A549 (cell line): ENCODE measurements around the gene LMBR1. TPM values are rescaled to one million over a fixed set of nuclear protein-coding genes. Genes with fewer than 3 reads are reported as not detected.

ENCODE experiments used
- ATAC-seq, 2 experiments: fragments of 200-7000 bp in 1 of 2; fragments of >200 bp in 1 of 2; cut with Nextera tagmentation in 1 of 2; cut with Tn5 transposase in 1 of 2; 3 replicates each; pipeline versions ENCODE4 v1.8.0 to v1.9.1; 2018 to 2020; ENCODE audit warnings: mild to moderate bottlenecking in 1 of 2, moderate library complexity in 1 of 2
- CTCF ChIA-PET: fragments of 300-600 bp; sonication (Branson Sonifier 250); formaldehyde crosslinking; extraction: SDS; loops from one replicate; lab custom pipeline; 2021; ENCODE audit warnings: antibody characterized with exemption, inconsistent platforms; lab: Yijun Ruan, JAX
- POLR2A ChIA-PET: fragments of 350-600 bp; formaldehyde crosslinking; extraction: SDS; loops from one replicate; lab custom pipeline; 2021; ENCODE audit warnings: antibody characterized with exemption, inconsistent platforms; lab: Yijun Ruan, JAX
- DNase-seq, 2 experiments: peaks; one replicate each; pipeline versions ENCODE4 v3.0.0 to v3.0.0-alpha.2; 2011 to 2016; ENCODE audit warnings: low read depth in 1 of 2, low spot score in 1 of 2
- FAIRE-seq: peaks from 2 replicates; lab custom pipeline; 2011; peaks lifted over from hg19 to GRCh38; lab: Jason Lieb, UNC
- H3K27ac ChIP-seq, 2 experiments: fragments of >200 bp; sonication (Bioruptor Twin); formaldehyde crosslinking; 3 replicates each; pipeline ENCODE4 v1.5.1; 2016 to 2017
- H3K4me1 ChIP-seq: fragments of >200 bp; sonication (Bioruptor Twin); formaldehyde crosslinking; 3 replicates; pipeline ENCODE4 v1.6.1; 2016
- H3K4me2 ChIP-seq: fragments of >200 bp; sonication (Bioruptor Twin); formaldehyde crosslinking; 3 replicates; pipeline ENCODE4 v1.6.1; 2016
- H3K4me3 ChIP-seq: fragments of >200 bp; sonication (Bioruptor Twin); formaldehyde crosslinking; 3 replicates; pipeline ENCODE4 v1.5.1; 2016
- H3K9me3 ChIP-seq: fragments of >200 bp; sonication (Bioruptor Twin); formaldehyde crosslinking; 3 replicates; pipeline ENCODE4 v1.6.1; 2016
- CBX2 ChIP-seq: fragments of 200-600 bp; sonication (generic); IDR thresholded peaks from 2 replicates; pipeline ENCODE4 v1.6.1; 2016; ENCODE audit warnings: low read depth, mild to moderate bottlenecking, borderline replicate concordance
- CHD2 ChIP-seq: fragments of 150-350 bp; IDR thresholded peaks from 2 replicates; pipeline ENCODE4 v1.6.1; 2014; ENCODE audit warnings: low read length; ENCODE audit not compliant: partially characterized antibody
- CHD4 ChIP-seq: fragments of 200-600 bp; sonication (generic); IDR thresholded peaks from 2 replicates; pipeline ENCODE4 v1.6.1; 2016; ENCODE audit warnings: antibody characterized with exemption, mild to moderate bottlenecking, borderline replicate concordance
- E2F6 ChIP-seq: IDR thresholded peaks from 2 replicates; pipeline ENCODE4 v1.6.1; 2012; ENCODE audit warnings: low read depth, borderline replicate concordance
- EHF ChIP-seq: fragments of 250-450 bp; sonication (Bioruptor Pico); IDR thresholded peaks from 2 replicates; pipeline ENCODE4 v1.5.0; 2020; ENCODE audit warnings: mild to moderate bottlenecking
- ELK1 ChIP-seq: fragments of 150-350 bp; IDR thresholded peaks from 2 replicates; pipeline ENCODE4 v1.6.1; 2014; ENCODE audit warnings: low read depth, mild to moderate bottlenecking, low read length
- EP300 ChIP-seq, 2 experiments: fragments of >200 bp; sonication (Bioruptor Twin); formaldehyde crosslinking; IDR thresholded peaks; 2 replicates in 1 of 2; 3 replicates in 1 of 2; pipeline ENCODE4 v1.6.1; 2016 to 2017
- FOXS1 ChIP-seq: fragments of 250-450 bp; sonication (Bioruptor Pico); IDR thresholded peaks from 2 replicates; pipeline ENCODE4 v1.5.0; 2020; ENCODE audit warnings: mild to moderate bottlenecking, moderate library complexity
- GATA3 ChIP-seq: IDR thresholded peaks from 2 replicates; pipeline ENCODE4 v1.6.1; 2012; ENCODE audit warnings: borderline replicate concordance
- HDAC2 ChIP-seq: fragments of 200-600 bp; sonication (generic); IDR thresholded peaks from 2 replicates; pipeline ENCODE4 v1.6.1; 2016
- HEYL ChIP-seq: fragments of 250-450 bp; sonication (Bioruptor Pico); IDR thresholded peaks from 2 replicates; pipeline ENCODE4 v1.8.0; 2021; ENCODE audit warnings: mild to moderate bottlenecking, moderate library complexity
- KDM1A ChIP-seq: fragments of 200-600 bp; sonication (generic); IDR thresholded peaks from 2 replicates; pipeline ENCODE4 v1.6.1; 2016; ENCODE audit warnings: low read depth, mild to moderate bottlenecking
- MAX ChIP-seq: IDR thresholded peaks from 2 replicates; pipeline ENCODE4 v1.6.1; 2012
- NPAS2 ChIP-seq: fragments of 250-450 bp; sonication (Bioruptor Pico); IDR thresholded peaks from 2 replicates; pipeline ENCODE4 v1.8.0; 2022; ENCODE audit warnings: mild to moderate bottlenecking, moderate library complexity, borderline replicate concordance
- NR3C1 ChIP-seq: fragments of >200 bp; sonication (Bioruptor Twin); formaldehyde crosslinking; IDR thresholded peaks from 3 replicates; pipeline ENCODE4 v1.6.1; 2017
- PHF8 ChIP-seq: fragments of 200-600 bp; sonication (generic); IDR thresholded peaks from 2 replicates; pipeline ENCODE4 v1.6.1; 2016; ENCODE audit warnings: low read depth, mild to moderate bottlenecking, antibody characterized with exemption, moderate library complexity, borderline replicate concordance
- POLR2AphosphoS2 ChIP-seq: conservative IDR thresholded peaks from 2 replicates; pipeline ENCODE4 v1.6.1; 2012; ENCODE audit warnings: low read length, improper control_type of control experiment, inconsistent platforms
- RAD21 ChIP-seq, 2 experiments: fragments of >200 bp in 1 of 2; sonication (Bioruptor Twin) in 1 of 2; formaldehyde crosslinking in 1 of 2; IDR thresholded peaks in 1 of 2; conservative IDR thresholded peaks in 1 of 2; 2 replicates in 1 of 2; 3 replicates in 1 of 2; pipeline ENCODE4 v1.6.1; 2012 to 2018; ENCODE audit warnings: inconsistent platforms in 1 of 2
- RARB ChIP-seq: fragments of 250-450 bp; sonication (Bioruptor Pico); IDR thresholded peaks from 2 replicates; pipeline ENCODE4 v1.8.0; 2021; ENCODE audit warnings: mild to moderate bottlenecking, moderate library complexity
- REST ChIP-seq: fragments of 200-600 bp; sonication (generic); IDR thresholded peaks from 2 replicates; pipeline ENCODE4 v1.6.1; 2016; ENCODE audit warnings: antibody characterized with exemption, mild to moderate bottlenecking, moderate library complexity
- RNF2 ChIP-seq: fragments of 200-600 bp; sonication (generic); IDR thresholded peaks from 2 replicates; pipeline ENCODE4 v1.6.1; 2016; ENCODE audit warnings: low read depth, mild to moderate bottlenecking, antibody characterized with exemption, moderate library complexity, borderline replicate concordance
- WGBS: methylation state at CpG from one replicate; pipeline ENCODE4 v1.1.6; 2017; ENCODE audit errors: missing lambda C conversion rate; 5-methylcytosine and 5-hydroxymethylcytosine counted together
- polyA plus RNA-seq, 4 experiments: library from polyadenylated mRNA; depleted of rRNA in 3 of 4; stranded (reverse); fragments of >200 nt; fragmentation: RNase III in 1 of 4; extraction: RNeasy Plus Mini Kit Qiagen cat#74134 plus additional on column Dnase treatment in 1 of 4; gene quantifications; 2 replicates in 3 of 4; 3 replicates in 1 of 4; pipeline ENCODE4 v1.2.3, GENCODE V29; 2011 to 2017

Gene LMBR1
- polyA plus RNA-seq, 2 of the 4 experiments (the other 2 are of a cell fraction) = 33.2 to 42.3 TPM

- FAIRE-seq (no peak), DNase-seq (no peak), ATAC-seq (no peak)
- WGBS = 87% methylated on average over 7 of the region's 7 CpGs
- Histone ChIP-seq H3K4me1 (no peaks in the 10 kb centered on the region), H3K27ac (no peak overlapping the region), H3K9me3 (no peaks in the 10 kb centered on the region), H3K4me3 (no peak overlapping the region), H3K4me2 (no peak overlapping the region)
- POLR2A ChIA-PET = no interaction called here
- CTCF ChIA-PET = interaction anchor here (0.6 to 1.1 kb wide), 7 partner anchors 41 to 969 kb away, joined by 3 to 6 read pairs (median 3); no protein-coding TSS in a partner anchor
- TF ChIP-seq HEYL (CRISPR knock-in tag) (no peak), MAX (no peak), NPAS2 (no peak), EHF (CRISPR knock-in tag) (no peak), CHD4 (no peak), KDM1A (no peak), GATA3 (no peak), CBX2 (no peak), POLR2AphosphoS2 (no peak), HDAC2 (no peak), REST (no peak), RAD21 (conservative IDR thresholded peaks at IDR 0.05 in 1 of 2, IDR thresholded peaks at IDR 0.05 in 1 of 2) (no peak), CHD2 (no peak), NR3C1 (no peak), PHF8 (no peak), RARB (no peak), EP300 (IDR thresholded peaks at IDR 0.05) (no peak), E2F6 (no peak)
Observed at GRCh38 chr7:156765901-156766656, 126.9 kb downstream of the LMBR1 start.

GRCh38 chr7:156764766-156765165 is 128.2 kb downstream of the LMBR1 start:
- Histone ChIP-seq H3K9me3 (peaks cover 1% of the 10 kb centered on the region), H3K4me1 (no peaks in the 10 kb centered on the region), H3K4me2 (no peak overlapping the region), H3K27ac (no peak overlapping the region), H3K4me3 (no peak overlapping the region)
- ATAC-seq = no peak
- TF ChIP-seq MAX (no peak), FOXS1 (CRISPR knock-in tag) (no peak), RNF2 (no peak), NR3C1 (no peak), ELK1 (no peak), EP300 (IDR thresholded peaks at IDR 0.05) (no peak)
- ChIA-PET POLR2A (no interaction called here), CTCF (interaction anchor here (0.7 to 1.5 kb wide), 5 partner anchors 9 to 965 kb away, joined by 3 to 6 read pairs (median 3); no protein-coding TSS in a partner anchor)
- 85% methylated on average over 3 of the region's 3 CpGs for WGBS
- DNase-seq = no peak
- no peak for FAIRE-seq
